Neuronal stem cell (in vitro differentiated cells): ENCODE measurements around the gene FASTK.

Experiments used
- DNase-seq: peaks from one replicate; pipeline ENCODE4 v3.0.0-alpha.2; 2013; ENCODE audit warnings: low spot score
- H2AFZ ChIP-seq: one replicate; pipeline ENCODE4 v1.6.1; 2013; ENCODE audit warnings: mild to moderate bottlenecking, low read length, inconsistent platforms
- H2AK5ac ChIP-seq: 2 replicates; pipeline ENCODE4 v1.6.1; 2013; ENCODE audit warnings: low read depth, mild to moderate bottlenecking, inconsistent platforms, low read length, moderate library complexity, mixed read lengths
- H2BK120ac ChIP-seq: 2 replicates; pipeline ENCODE4 v1.6.1; 2013; ENCODE audit warnings: low read depth, mild to moderate bottlenecking, inconsistent platforms, low read length, moderate library complexity, mixed read lengths
- H2BK12ac ChIP-seq: one replicate; pipeline ENCODE4 v1.6.1; 2013; ENCODE audit warnings: low read length, inconsistent platforms
- H2BK15ac ChIP-seq: 2 replicates; pipeline ENCODE4 v1.6.1; 2013; ENCODE audit warnings: mild to moderate bottlenecking, low read length, inconsistent platforms, mixed read lengths
- H2BK5ac ChIP-seq: one replicate; pipeline ENCODE4 v1.6.1; 2013; ENCODE audit warnings: inconsistent platforms, mild to moderate bottlenecking, low read length, moderate library complexity
- H3K14ac ChIP-seq: one replicate; pipeline ENCODE4 v1.6.1; 2013; ENCODE audit warnings: low read length, inconsistent platforms
- H3K18ac ChIP-seq: 2 replicates; pipeline ENCODE4 v1.6.1; 2013; ENCODE audit warnings: low read length, inconsistent platforms
- H3K23ac ChIP-seq: 2 replicates; pipeline ENCODE4 v1.6.1; 2013; ENCODE audit warnings: low read depth, mild to moderate bottlenecking, mixed read lengths, low read length, inconsistent platforms; ENCODE audit not compliant: poor library complexity
- H3K27ac ChIP-seq: replicated peaks from 3 replicates; pipeline ENCODE4 v1.5.1; 2013; ENCODE audit warnings: low read length, inconsistent platforms
- H3K27me3 ChIP-seq, 3 experiments: 2 replicates each; pipeline ENCODE4 v1.6.1; 2013; ENCODE audit warnings: low read length in 3 of 3, mild to moderate bottlenecking in 2 of 3, inconsistent platforms in 1 of 3, low read depth in 1 of 3, mixed read lengths in 1 of 3, moderate library complexity in 1 of 3; ENCODE audit not compliant: control insufficient read depth in 3 of 3, insufficient read depth in 3 of 3
- H3K36me3 ChIP-seq, 2 donors: replicated peaks in 1 of 2; 2 replicates each; pipeline ENCODE4 v1.6.1; 2013; ENCODE audit warnings: low read length in 2 of 2; ENCODE audit not compliant: control insufficient read depth in 2 of 2, insufficient read depth in 2 of 2
- H3K4ac ChIP-seq: 2 replicates; pipeline ENCODE4 v1.6.1; 2013; ENCODE audit warnings: inconsistent platforms, mild to moderate bottlenecking, low read length, moderate library complexity
- H3K4me1 ChIP-seq, 2 donors: 1 replicate in 1 of 2; 2 replicates in 1 of 2; pipeline ENCODE4 v1.6.1; 2013; ENCODE audit warnings: low read length in 2 of 2, low read depth in 1 of 2; ENCODE audit not compliant: control insufficient read depth in 2 of 2, insufficient read depth in 1 of 2
- H3K4me2 ChIP-seq: one replicate; pipeline ENCODE4 v1.6.1; 2013; ENCODE audit warnings: mild to moderate bottlenecking, low read length, inconsistent platforms; ENCODE audit not compliant: insufficient read depth, poor library complexity, severe bottlenecking
- H3K4me3 ChIP-seq, 2 donors: 2 replicates each; pipeline ENCODE4 v1.5.1; 2013; ENCODE audit warnings: low read length in 2 of 2, mild to moderate bottlenecking in 2 of 2, inconsistent platforms in 1 of 2, moderate library complexity in 1 of 2
- H3K79me1 ChIP-seq: one replicate; pipeline ENCODE4 v1.6.1; 2013; ENCODE audit warnings: low read depth, mild to moderate bottlenecking, inconsistent platforms, low read length, moderate library complexity
- H3K9ac ChIP-seq: one replicate; pipeline ENCODE4 v1.6.1; 2013; ENCODE audit warnings: mild to moderate bottlenecking, low read depth, low read length, inconsistent platforms; ENCODE audit not compliant: poor library complexity
- H3K9me3 ChIP-seq, 2 donors: replicated peaks in 1 of 2; 2 replicates each; pipeline versions ENCODE3 to v1.6.1; 2013; ENCODE audit warnings: low read length in 2 of 2, mild to moderate bottlenecking in 2 of 2, inconsistent platforms in 1 of 2, low read depth in 1 of 2, mixed read lengths in 1 of 2, moderate library complexity in 1 of 2; ENCODE audit not compliant: control insufficient read depth in 2 of 2, insufficient read depth in 1 of 2
- H4K8ac ChIP-seq: one replicate; pipeline ENCODE4 v1.6.1; 2013; ENCODE audit warnings: low read depth, mild to moderate bottlenecking, inconsistent platforms, low read length, moderate library complexity
- H4K91ac ChIP-seq: one replicate; pipeline ENCODE4 v1.6.1; 2013; ENCODE audit warnings: low read length, low read depth, mild to moderate bottlenecking, inconsistent platforms; ENCODE audit not compliant: poor library complexity
- WGBS, 2 donors: extraction: QIAGEN DNeasy Blood & Tissue Kit; methylation state at CpG; one replicate each; pipeline ENCODE4 v1.1.7; 2013; ENCODE audit warnings: missing lambda C conversion rate in 2 of 2, mixed read lengths in 1 of 2; ENCODE audit not compliant: insufficient read length in 2 of 2, insufficient replicate concordance in 1 of 2; ENCODE audit errors: extremely low coverage in 2 of 2; 5-methylcytosine and 5-hydroxymethylcytosine counted together

Gene FASTK

GRCh38 chr7:151107882-151108281 lies 27.3 kb upstream of the FASTK start:
- Histone ChIP-seq H2BK15ac (no peak overlapping the region), H4K8ac (no peak overlapping the region), H2BK5ac (no peak overlapping the region), H3K79me1 (peaks cover 7% of the 10 kb centered on the region), H3K4me1 (peaks cover 0 to 12% of the 10 kb centered on the region in 2 donors), H3K4me3 (no peak overlapping the region), H3K36me3 (peaks cover 4 to 27% of the 10 kb centered on the region in 2 donors), H2BK12ac (no peak overlapping the region), H3K23ac (no peak overlapping the region), H3K9me3 (no peaks in the 10 kb centered on the region), H3K27ac (no peak overlapping the region), H3K14ac (no peak overlapping the region), H3K4me2 (no peak overlapping the region), H3K18ac (no peak overlapping the region), H3K27me3 (no peaks in the 10 kb centered on the region), H3K4ac (no peak overlapping the region), H2BK120ac (no peak overlapping the region), H4K91ac (no peak overlapping the region), H3K9ac (no peak overlapping the region), H2AK5ac (peak overlapping the region; percentile 54), H2AFZ (no peak overlapping the region)
- DNase-seq, result no peak
- WGBS, 2 donors, result no CpG with 5 or more reads among the region's 10 CpGs

GRCh38 chr7:151104411-151105235 lies 24.0 kb upstream of the FASTK start:
- H3K36me3 ChIP-seq, result peaks cover 5 to 29% of the 10 kb centered on the region in 2 donors
- no peak overlapping the region for H4K91ac ChIP-seq
- H3K27me3 ChIP-seq, result no peaks in the 10 kb centered on the region
- H3K79me1 ChIP-seq, result peaks cover 15% of the 10 kb centered on the region
- no CpG with 5 or more reads among the region's 23 CpGs for WGBS, 2 donors
- peaks cover 4 to 8% of the 10 kb centered on the region in 2 donors for H3K4me1 ChIP-seq
- H2BK15ac ChIP-seq, result no peak overlapping the region
- DNase-seq, result no peak
- H2AK5ac ChIP-seq, result no peak overlapping the region
- H3K4me2 ChIP-seq, result no peak overlapping the region
- no peak overlapping the region for H2BK12ac ChIP-seq
- no peak overlapping the region for H2AFZ ChIP-seq
- H3K14ac ChIP-seq, result no peak overlapping the region
- no peak overlapping the region for H4K8ac ChIP-seq
- H3K23ac ChIP-seq, result no peak overlapping the region
- no peak overlapping the region for H3K4me3 ChIP-seq
- no peak overlapping the region for H2BK5ac ChIP-seq
- H3K4ac ChIP-seq, result no peak overlapping the region
- no peak overlapping the region for H3K9ac ChIP-seq
- no peaks in the 10 kb centered on the region for H3K9me3 ChIP-seq
- no peak overlapping the region for H3K18ac ChIP-seq
- no peak overlapping the region for H3K27ac ChIP-seq
- no peak overlapping the region for H2BK120ac ChIP-seq

GRCh38 chr7:151103973-151104372 lies 23.4 kb upstream of the FASTK start:
- no peaks in the 10 kb centered on the region for H3K9me3 ChIP-seq
- H2BK120ac ChIP-seq, result no peak overlapping the region
- H3K9ac ChIP-seq, result no peak overlapping the region
- no peak overlapping the region for H2BK5ac ChIP-seq
- peaks cover 18% of the 10 kb centered on the region for H3K79me1 ChIP-seq
- no peak overlapping the region for H2BK15ac ChIP-seq
- no peak for DNase-seq
- no peak overlapping the region for H2BK12ac ChIP-seq
- H2AFZ ChIP-seq, result no peak overlapping the region
- no peak overlapping the region for H2AK5ac ChIP-seq
- H4K91ac ChIP-seq, result no peak overlapping the region
- no CpG with 5 or more reads among the region's 12 CpGs for WGBS, 2 donors
- no peak overlapping the region for H3K4ac ChIP-seq
- no peak overlapping the region for H3K14ac ChIP-seq
- H3K4me3 ChIP-seq, result no peak overlapping the region
- peaks cover 5 to 29% of the 10 kb centered on the region in 2 donors for H3K36me3 ChIP-seq
- no peak overlapping the region for H3K27ac ChIP-seq
- H3K18ac ChIP-seq, result no peak overlapping the region
- peaks cover 4 to 10% of the 10 kb centered on the region in 2 donors for H3K4me1 ChIP-seq
- no peaks in the 10 kb centered on the region for H3K27me3 ChIP-seq
- no peak overlapping the region for H3K4me2 ChIP-seq
- H3K23ac ChIP-seq, result no peak overlapping the region
- no peak overlapping the region for H4K8ac ChIP-seq

DNA sequence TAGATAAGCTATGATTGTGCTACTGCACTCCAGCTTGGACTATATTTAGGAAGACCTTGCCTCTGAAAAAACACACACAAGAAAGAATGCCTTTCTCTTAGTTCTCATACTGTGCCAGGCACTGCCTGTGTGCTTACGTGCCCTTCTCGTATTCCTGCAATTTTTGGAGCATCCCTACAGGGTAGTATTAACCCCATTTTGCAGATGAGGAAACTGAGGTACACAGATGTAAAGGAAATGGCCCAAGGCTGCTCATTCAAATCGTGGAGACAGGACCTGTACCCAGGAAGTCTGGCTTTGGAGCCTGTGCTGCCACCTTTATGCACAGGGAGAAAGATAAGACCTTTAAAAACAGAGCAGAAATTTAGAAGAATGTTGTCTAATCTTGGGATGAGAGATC lies 22.4 kb upstream of the FASTK start:
- H3K9ac ChIP-seq, result no peak overlapping the region
- DNase-seq, result no peak
- no peak overlapping the region for H2AK5ac ChIP-seq
- H4K8ac ChIP-seq, result no peak overlapping the region
- no peaks in the 10 kb centered on the region for H3K27me3 ChIP-seq
- peaks cover 5 to 31% of the 10 kb centered on the region in 2 donors for H3K36me3 ChIP-seq
- peaks cover 4 to 10% of the 10 kb centered on the region in 2 donors for H3K4me1 ChIP-seq
- no peak overlapping the region for H2BK5ac ChIP-seq
- no peak overlapping the region for H3K27ac ChIP-seq
- H4K91ac ChIP-seq, result no peak overlapping the region
- H2BK120ac ChIP-seq, result no peak overlapping the region
- H2AFZ ChIP-seq, result no peak overlapping the region
- peaks cover 18% of the 10 kb centered on the region for H3K79me1 ChIP-seq
- H3K4me3 ChIP-seq, result no peak overlapping the region
- H2BK12ac ChIP-seq, result no peak overlapping the region
- H3K4me2 ChIP-seq, result no peak overlapping the region
- WGBS, 2 donors, result no CpG with 5 or more reads among the region's 3 CpGs
- no peak overlapping the region for H3K14ac ChIP-seq
- no peaks in the 10 kb centered on the region for H3K9me3 ChIP-seq
- H3K4ac ChIP-seq, result no peak overlapping the region
- H3K18ac ChIP-seq, result no peak overlapping the region
- no peak overlapping the region for H2BK15ac ChIP-seq
- H3K23ac ChIP-seq, result no peak overlapping the region
